ENCODE measurements around the gene MDFIC.

The MDFIC gene

GRCh38 chr7:114929570-114929969 is 7.7 kb downstream of the MDFIC start:
- DNase-seq: no peak

DNA sequence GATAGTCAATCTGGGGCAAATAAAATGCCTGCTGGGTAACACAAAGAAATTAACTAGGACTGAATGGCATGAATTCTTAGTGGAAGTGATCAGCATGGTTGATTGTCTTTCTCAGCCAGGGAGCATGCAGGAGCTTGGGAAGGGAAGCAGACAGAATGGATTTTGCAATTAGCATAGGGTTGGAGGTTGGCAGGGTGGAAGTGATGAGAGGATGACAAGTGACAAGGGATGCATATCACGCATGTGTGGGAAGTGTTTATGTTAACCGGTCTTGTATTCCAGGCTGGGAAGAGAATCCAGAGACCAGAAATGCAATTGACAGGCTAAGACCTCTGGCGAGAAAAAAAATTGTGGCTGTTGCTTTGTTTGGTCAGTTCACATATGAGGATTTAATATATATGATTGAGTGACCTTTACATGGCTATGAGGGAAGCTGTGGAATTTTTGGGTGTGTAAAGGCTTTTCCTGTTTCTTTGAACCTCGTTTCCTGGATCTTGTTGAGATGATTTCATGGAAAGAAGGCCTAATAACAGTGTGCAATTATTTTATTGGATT is 8.3 kb downstream of the MDFIC start:
- DNase-seq: no peak

- peak; percentile 61 for DNase-seq
Observed at GRCh38 chr7:114930829-114931655, 9.1 kb downstream of the MDFIC start.

GRCh38 chr7:114931656-114932011 is 9.7 kb downstream of the MDFIC start:
- peak; percentile 76 for DNase-seq

GRCh38 chr7:114932991-114933390 is 11.1 kb downstream of the MDFIC start:
- DNase-seq: no peak

DNA sequence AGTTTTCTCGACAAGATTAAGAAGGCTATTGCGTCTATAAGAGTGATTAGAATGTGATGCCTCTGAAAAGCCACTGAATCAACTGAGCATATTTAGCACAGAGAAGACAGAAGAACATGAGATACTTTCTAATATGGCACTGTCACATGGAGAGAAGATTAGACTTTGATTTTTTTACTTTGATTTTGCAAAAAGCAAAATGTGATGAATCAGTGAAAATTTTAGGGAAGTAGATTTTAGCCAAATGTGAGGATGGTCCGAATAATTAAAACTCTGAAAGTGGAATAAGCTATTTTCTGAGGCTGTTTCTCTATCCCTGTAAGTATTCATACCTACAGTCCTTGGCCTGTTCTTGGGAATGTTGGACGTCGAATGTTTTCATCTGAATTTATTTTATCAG is 11.8 kb downstream of the MDFIC start:
- no peak for DNase-seq

GRCh38 chr7:114934086-114934485 is 12.2 kb downstream of the MDFIC start:
- DNase-seq: no peak

DNA sequence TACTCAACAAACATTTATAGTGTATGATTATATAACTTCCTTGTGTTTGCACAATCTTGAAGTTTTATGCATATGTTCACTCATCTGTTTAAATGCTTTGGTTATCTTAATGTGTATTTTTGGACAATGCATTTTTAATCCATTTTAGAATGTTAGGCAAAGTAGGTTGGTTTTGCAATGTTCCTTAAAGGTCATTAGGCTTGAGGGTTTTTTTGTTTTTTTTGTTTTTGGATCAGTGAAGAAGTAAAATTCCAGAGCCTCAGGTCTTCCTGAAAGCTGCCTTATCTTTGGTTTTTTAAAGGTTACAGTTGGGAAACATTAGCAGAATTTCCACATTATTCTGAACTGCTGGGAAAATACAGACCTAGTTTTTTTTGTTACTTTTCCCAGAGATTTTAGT is 12.8 kb downstream of the MDFIC start:
- DNase-seq: no peak

DNA sequence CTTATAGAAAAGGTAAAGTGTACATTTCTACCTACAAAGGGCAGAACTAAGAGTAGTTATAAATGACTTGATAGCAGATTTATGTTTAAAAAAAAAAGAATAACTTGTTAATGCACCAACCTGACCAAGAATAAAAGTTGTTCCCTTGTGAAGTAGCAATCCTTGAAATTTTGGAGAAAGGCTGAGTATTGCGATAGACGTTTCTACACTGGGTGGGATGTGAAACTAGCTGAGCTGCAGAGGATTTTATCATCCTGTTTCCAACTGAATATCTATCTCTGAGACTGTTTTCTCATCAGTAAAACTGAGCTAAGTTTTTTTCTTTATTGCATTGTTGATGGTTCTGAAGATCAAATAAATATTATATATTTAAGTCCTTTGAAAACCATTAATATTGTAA is 14.6 kb downstream of the MDFIC start:
- no peak for DNase-seq

- DNase-seq: no peak
Observed at GRCh38 chr7:114937446-114937845, 15.6 kb downstream of the MDFIC start.

DNA sequence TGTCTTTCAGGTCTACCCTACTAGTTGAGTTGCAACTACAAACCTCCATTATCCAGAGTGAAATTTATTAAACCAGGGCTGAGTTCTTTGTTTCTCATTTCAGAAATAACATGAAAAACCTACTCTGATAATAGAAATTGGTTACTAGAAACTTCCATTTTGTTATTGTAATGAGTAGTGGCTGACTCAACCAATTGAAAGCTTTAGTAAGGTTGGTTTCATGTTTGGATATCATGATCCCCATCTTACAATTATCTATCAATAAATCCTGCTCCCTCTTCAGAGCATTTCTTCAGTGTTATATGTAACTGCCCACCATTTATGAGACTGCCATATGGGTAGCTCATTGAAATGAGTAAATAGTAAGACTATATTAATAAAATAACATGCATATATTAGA is 16.9 kb downstream of the MDFIC start:
- no peak for DNase-seq

- no peak for DNase-seq
Observed at GRCh38 chr7:114939484-114940097, 17.7 kb downstream of the MDFIC start.

DNA sequence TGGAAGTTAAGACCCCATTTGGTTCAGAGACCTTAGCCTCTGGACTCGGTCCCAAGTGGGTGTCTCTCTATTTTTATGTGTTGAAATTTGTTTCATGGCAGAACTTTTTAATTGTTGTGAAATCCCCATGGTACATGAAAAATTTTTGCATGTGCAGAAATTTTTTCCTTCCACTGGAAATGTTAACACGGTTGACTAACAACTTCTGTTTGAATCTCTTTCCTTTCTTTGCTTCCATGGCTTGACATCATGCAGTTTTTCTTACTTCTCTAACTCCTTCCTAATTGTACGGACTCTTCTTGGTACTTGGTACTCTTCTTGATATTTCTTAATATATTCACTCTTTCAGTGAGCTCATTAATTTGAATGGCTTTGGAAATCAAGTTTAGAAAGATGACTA is 18.3 kb downstream of the MDFIC start:
- no peak for DNase-seq

- no peak for DNase-seq
Observed at GRCh38 chr7:114941692-114942091, 19.8 kb downstream of the MDFIC start.

GRCh38 chr7:114942446-114943175 is 20.7 kb downstream of the MDFIC start:
- DNase-seq: no peak

- no peak for DNase-seq
Observed at GRCh38 chr7:114943530-114943929, 21.6 kb downstream of the MDFIC start.

DNA sequence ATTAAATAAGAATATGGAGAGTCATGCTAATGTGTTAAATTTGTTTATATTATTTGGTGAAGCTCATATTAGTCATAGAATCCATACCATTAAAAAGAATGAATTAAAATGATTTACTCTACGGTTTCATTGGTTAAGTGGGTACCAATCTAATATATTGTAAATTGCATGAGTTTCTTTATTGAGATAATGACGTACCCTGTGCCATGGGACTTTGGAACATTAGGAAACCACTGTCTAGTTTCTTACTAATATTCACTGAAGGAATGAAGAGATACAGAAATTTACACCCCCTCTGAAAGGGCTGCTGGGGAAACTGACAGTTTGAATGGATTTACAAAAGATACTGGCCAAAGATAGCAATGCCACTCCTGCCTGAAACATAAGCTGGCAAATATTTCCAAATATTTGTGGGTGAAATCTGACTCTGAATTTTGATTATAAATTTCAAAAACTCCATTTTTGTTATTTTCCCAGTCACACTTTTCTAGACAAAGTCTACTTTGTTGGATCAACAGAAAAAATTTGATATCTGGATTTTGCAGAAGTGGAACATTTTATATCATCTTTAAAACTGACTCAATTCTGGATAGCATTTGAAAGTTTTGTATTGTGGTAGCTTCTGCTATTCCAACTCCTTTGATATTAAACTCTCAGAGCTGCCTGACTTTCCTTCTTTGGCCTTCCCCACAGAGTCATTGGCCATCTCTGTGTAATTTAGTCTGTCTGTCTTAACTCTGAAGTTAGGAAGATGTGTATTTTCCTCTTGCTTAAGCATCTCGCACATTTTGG is 22.3 kb downstream of the MDFIC start:
- DNase-seq: no peak

DNA sequence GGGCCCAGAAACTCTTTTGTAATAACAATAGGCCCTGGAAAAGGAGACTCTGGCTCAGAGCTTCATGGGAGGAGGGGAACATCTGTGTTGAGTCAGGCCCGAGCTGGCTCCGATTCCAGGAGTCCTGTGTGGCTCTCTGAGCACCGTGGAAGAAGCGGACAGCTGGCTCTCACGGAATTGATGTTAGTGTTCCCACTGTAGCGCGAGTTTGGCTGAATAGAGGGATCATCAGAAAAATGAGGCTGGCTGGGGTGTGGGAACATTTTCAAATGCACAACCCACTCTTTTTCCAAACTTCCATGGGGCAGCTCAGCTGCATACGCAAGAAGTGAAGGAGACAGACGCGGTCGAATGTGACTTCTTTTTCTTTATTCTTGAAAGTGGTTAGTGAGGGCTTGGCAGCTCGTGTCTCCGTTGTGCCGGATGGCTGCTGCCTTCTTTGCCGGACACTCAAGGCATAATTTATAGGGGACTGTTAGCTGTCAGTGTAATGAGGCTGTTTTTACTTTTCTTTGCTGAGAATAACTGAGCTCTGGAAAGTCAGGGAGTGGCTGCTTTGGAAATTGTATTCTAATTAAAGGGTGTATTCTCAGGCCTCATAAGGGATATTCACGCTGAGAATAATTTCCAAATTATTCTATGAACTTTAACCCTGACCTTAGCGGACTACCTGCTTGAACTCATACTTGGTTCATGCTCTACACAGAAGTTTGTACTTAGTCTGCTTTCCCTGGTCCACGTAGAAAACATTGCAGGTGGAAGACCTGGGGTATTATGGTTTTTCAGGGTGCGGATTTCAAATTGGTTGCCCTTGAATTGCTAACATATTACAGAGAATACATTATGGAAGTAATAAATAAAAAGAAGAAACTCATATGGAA is 23.1 kb downstream of the MDFIC start:
- DNase-seq: no peak

GRCh38 chr7:114949231-114949630 is 27.3 kb downstream of the MDFIC start:
- DNase-seq: no peak

GRCh38 chr7:114952296-114952695 is 30.4 kb downstream of the MDFIC start:
- DNase-seq: no peak

- DNase-seq: no peak
Observed at GRCh38 chr7:114953724-114954123, 31.8 kb downstream of the MDFIC start.

- no peak for DNase-seq
Observed at GRCh38 chr7:114956702-114957101, 34.8 kb downstream of the MDFIC start.

All from activated CD4-positive, alpha-beta T cell treated with anti-CD3 and anti-CD28 coated beads, Interleukin-2, Interleukin-6, amounts not matched to agents 100 ng/mL and 50 ng/mL, durations not matched to agents 16 hours and 8 hours (primary cell).